Myocyte (in vitro differentiated cells): ENCODE data around the gene NBPF9. TPM values are rescaled to one million over a fixed set of nuclear protein-coding genes. Genes with fewer than 3 reads are reported as not detected.
"Not testable (repeated sequence)": the region's sequence is repeated elsewhere in the genome, so short reads cannot be mapped to it uniquely, and the experiment has no call there.

Experiments used
- DNase-seq: peaks from one replicate; pipeline ENCODE4 v3.0.0-alpha.2; 2012; ENCODE audit warnings: low read depth
- total RNA-seq: library from RNA; depleted of rRNA; stranded (reverse); fragments of >200 nt; gene quantifications from 2 replicates; pipeline ENCODE4 v1.2.3, GENCODE V29; 2014

The NBPF9 gene
- total RNA-seq, 1 donor from 2014 or later, result 13.6 TPM

DNA sequence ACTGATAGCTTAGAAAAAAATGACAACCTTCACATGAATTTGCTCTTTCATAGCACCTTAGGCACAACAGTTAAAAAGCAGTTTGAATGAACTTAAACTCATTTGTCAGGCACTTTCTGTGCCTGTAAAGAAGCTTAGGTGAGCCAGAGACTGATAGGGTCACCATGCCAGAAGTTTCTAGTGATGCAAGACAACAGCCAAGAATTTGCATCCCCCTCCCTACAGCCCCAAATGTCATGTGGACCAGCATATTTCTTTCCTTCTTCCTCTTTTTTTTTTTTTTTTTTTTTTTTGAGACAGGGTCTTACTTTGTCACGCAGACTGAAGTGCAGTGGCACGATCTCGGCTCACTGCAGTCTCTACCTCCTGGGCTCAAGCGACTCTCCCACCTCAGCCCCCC lies 89.8 kb downstream of the NBPF9 start:
- not testable (repeated sequence) for DNase-seq

DNA sequence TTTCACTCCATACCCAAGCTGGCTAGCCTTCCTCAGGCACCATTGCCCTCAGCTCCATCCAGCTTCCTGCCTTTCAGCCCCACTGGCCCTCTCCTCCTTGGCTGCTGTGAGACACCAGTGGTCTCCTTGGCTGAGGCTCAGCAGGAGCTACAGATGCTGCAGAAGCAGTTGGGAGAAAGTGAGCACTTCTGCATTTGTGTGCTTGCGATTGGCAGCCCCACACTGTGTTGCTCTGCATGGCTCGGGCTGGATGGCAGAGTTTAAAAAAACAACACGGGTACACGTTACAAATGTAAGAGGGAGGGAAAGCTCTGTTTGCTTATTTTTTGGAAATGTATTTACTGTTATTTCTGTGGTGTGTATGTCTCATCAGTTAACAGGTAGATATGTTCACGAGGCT lies 90.8 kb downstream of the NBPF9 start:
- not testable (repeated sequence) for DNase-seq

DNA sequence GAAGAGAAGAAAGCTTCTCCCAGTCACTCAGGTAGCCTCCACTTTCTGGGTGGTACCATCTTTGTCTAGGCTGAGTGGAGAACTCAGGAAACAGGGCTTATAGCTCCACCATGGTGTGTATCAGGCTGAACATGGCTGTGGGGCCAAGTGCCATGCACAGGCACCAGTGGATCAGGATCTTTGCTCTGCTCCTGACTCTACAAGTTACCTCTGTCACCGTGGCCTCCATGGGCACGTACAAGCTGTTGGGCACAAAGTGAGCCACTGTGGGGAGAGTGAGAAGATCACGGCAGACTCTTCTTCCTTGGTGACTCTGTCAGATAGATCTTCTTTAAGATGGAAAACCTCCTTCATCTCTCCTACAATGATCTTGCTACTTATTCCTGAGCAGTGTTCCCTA lies 93.6 kb downstream of the NBPF9 start:
- DNase-seq, result not testable (repeated sequence)

DNA sequence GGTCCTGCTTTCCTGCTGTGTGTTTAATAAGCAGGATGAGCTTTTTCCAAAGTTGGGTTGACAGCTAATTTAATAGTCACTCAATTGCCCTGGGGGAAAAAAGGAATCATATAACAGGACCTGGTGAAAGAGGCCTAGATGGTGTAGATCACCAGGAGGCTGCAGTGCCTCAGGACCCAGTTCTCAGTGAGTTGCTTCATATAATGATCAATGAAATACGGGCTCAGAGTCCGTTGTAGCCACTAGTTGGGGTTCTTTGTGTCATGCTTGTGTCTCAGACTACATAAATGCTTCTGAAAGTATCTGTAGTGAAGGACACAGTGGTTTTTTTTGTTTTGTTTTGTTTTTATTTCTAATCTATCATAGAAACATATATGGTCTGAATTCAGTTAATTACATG lies 94.6 kb downstream of the NBPF9 start:
- not testable (repeated sequence) for DNase-seq

DNA sequence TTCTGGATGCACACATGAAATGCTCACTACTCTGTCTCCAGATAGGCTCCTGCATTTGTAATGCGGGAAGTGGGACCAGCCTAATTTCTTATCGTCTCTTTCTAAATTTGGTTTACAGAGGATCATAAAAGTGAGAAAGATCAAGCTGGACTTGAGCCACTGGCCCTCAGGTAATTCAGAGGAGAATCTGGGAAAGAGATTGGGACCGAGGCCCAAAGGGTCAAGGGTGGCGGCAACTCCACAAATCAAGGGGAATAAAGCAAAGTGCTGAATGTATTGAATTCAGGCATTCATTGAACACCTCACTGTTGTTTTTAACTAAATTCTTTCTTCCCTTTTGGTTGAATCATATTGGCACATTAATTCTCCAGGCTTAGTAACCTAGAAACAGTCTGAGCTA lies 95.0 kb downstream of the NBPF9 start:
- not testable (repeated sequence) for DNase-seq
